GM18517 (cell line): ENCODE data around the gene NUP43.
"Not testable (repeated sequence)": the region's sequence is repeated elsewhere in the genome, so short reads cannot be mapped to it uniquely, and the experiment has no call there.

Experiments
- ATAC-seq: cut with Tn5 transposase; IDR thresholded peaks from one replicate; pipeline ENCODE4 v1.9.1; 2021; ENCODE audit warnings: mild to moderate bottlenecking, moderate library complexity; ENCODE audit not compliant: unreplicated experiment

NUP43 gene

GRCh38 chr6:149698175-149698574 is 48.2 kb downstream of the NUP43 start:
- no peak for ATAC-seq

DNA sequence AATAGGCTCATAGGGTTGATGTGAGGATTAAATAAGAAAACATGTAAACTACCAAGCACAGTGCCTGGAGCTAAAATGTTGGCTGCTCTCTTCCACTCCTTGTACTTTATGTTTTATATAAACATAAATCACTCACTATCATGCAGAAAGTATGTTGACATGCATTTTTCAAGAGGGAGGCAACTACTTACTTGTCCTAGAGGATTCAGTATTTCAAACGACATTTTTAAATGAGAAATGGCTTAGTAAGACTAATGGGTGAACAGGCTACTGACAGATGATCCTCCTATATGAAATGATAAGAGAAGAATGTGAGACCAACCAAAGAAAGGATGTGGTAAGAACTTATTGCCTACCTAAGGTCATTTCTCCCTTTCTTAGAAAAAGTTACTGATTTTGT is 49.4 kb downstream of the NUP43 start:
- ATAC-seq, result no peak

- no peak for ATAC-seq
Observed at GRCh38 chr6:149694921-149695320, 51.4 kb downstream of the NUP43 start.

GRCh38 chr6:149691201-149691600 is 55.1 kb downstream of the NUP43 start:
- ATAC-seq, result no peak

DNA sequence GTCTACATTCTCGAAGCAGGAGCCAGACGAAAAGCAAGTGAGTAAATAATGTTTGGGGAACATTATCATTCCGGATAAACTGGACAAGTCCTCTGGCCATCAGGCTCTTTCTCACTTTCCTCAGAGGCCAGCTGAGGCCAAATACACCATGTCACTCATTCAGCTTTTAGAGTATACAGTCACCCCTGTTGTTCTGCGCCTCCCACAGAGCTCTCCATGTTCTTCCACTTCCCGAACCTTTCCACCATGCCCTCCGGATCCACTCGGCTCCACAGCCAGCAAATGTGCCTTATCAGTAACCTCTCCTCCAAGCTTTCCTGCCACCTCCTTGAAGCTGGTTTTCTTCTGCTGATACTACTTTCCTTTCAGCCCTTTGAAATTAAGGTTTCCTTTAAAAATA is 60.1 kb downstream of the NUP43 start:
- no peak for ATAC-seq

DNA sequence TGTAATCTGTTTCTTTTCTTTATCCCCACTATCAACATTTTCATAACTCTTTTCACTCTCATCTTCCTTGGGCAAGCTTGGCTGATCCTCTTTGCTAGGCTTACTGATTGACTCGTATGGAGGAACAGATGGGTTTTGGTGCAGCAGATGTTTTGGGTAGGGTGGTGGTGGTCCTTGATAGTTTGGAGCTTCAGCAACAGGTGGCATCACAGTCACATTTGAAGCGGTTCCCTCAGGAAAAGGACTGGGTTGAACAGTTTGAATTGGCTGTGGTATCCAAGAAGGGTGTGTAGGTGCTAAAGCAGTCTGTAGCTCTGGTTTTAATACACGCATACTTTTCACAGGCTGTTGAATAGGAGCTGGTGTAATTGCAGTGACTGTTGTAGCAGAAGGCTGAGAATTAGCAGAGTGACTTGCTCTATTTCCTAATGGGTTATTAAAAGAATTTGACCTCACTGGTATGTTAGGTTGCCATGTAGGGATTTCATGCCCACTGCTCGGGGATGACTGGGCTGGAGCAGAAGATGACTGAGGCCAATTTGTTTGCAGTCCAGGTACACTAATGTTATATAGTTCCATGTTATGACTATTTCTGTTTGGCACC is 63.0 kb downstream of the NUP43 start:
- no peak for ATAC-seq

- not testable (repeated sequence) for ATAC-seq
Observed at GRCh38 chr6:149681845-149682244, 64.5 kb downstream of the NUP43 start.

GRCh38 chr6:149681209-149681608 is 65.1 kb downstream of the NUP43 start:
- ATAC-seq, result no peak

DNA sequence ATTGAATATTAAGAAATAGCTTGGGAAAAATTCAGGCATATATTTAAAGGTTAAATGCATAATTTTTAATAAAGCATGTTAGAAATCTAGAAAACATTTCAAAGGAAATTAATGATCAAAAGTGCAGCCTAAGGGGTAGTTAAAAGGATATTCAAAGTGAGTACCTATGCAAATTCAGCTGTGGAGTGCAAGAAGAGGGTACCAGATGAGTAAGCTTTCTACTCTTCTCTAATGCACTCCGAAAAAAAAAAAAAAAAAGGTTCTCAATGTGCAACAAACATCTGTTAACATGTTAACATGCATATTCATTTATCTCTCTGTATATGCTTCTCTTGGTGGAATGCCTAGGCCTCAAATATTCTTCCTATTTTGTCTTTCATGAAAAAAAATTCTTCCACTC is 65.8 kb downstream of the NUP43 start:
- no peak for ATAC-seq
